ENCODE results near the gene VILL. TPM values are rescaled to one million over a fixed set of nuclear protein-coding genes. Genes with fewer than 3 reads are reported as not detected.

The VILL gene
- total RNA-seq, result 38.5 TPM

- DNase-seq (ENCODE audit: low read depth in 2 of 3, low spot score in 2 of 3), result no peak
Measured at GRCh38 chr3:37990527-37990926, at the start of gene VILL. VILL (plus strand) TSS chr3:37990786; CDS start chr3:37993673, 2,887 bp downstream.

GRCh38 chr3:37941608-37942508, 48.7 kb upstream of the VILL start:
- DNase-seq (ENCODE audit: low read depth in 2 of 3, low spot score in 2 of 3), result no peak

- DNase-seq (ENCODE audit: low read depth in 2 of 3, low spot score in 2 of 3), result no peak
Measured at GRCh38 chr3:37942646-37943045, 47.9 kb upstream of the VILL start.

GRCh38 chr3:37943126-37943525, 47.5 kb upstream of the VILL start:
- no peak for DNase-seq (ENCODE audit: low read depth in 2 of 3, low spot score in 2 of 3)

GRCh38 chr3:37943631-37944314, 46.8 kb upstream of the VILL start:
- DNase-seq (ENCODE audit: low read depth in 2 of 3, low spot score in 2 of 3), result no peak

GRCh38 chr3:37944391-37944842, 46.2 kb upstream of the VILL start:
- DNase-seq (ENCODE audit: low read depth in 2 of 3, low spot score in 2 of 3), result no peak

GRCh38 chr3:37945156-37945806, 45.3 kb upstream of the VILL start:
- no peak for DNase-seq (ENCODE audit: low read depth in 2 of 3, low spot score in 2 of 3)

- no peak for DNase-seq (ENCODE audit: low read depth in 2 of 3, low spot score in 2 of 3)
Measured at GRCh38 chr3:37945807-37946530, 44.6 kb upstream of the VILL start.

- no peak for DNase-seq (ENCODE audit: low read depth in 2 of 3, low spot score in 2 of 3)
Measured at GRCh38 chr3:37946531-37946889, 44.1 kb upstream of the VILL start.

GRCh38 chr3:37949866-37950265, 40.7 kb upstream of the VILL start:
- no peak for DNase-seq (ENCODE audit: low read depth in 2 of 3, low spot score in 2 of 3)

GRCh38 chr3:37952564-37952963, 38.0 kb upstream of the VILL start:
- no peak for DNase-seq (ENCODE audit: low read depth in 2 of 3, low spot score in 2 of 3)

GRCh38 chr3:37953226-37953625, 37.4 kb upstream of the VILL start:
- DNase-seq (ENCODE audit: low read depth in 2 of 3, low spot score in 2 of 3), result no peak

GRCh38 chr3:37953707-37954394, 36.7 kb upstream of the VILL start:
- DNase-seq (ENCODE audit: low read depth in 2 of 3, low spot score in 2 of 3), result no peak

GRCh38 chr3:37954881-37955280, 35.7 kb upstream of the VILL start:
- DNase-seq (ENCODE audit: low read depth in 2 of 3, low spot score in 2 of 3), result no peak

- no peak for DNase-seq (ENCODE audit: low read depth in 2 of 3, low spot score in 2 of 3)
Measured at GRCh38 chr3:37955918-37956707, 34.5 kb upstream of the VILL start.

GRCh38 chr3:37956723-37957538, 33.7 kb upstream of the VILL start:
- peak in 1 of 3 donors; percentile 37 for DNase-seq (ENCODE audit: low read depth in 2 of 3, low spot score in 2 of 3)

- no peak for DNase-seq (ENCODE audit: low read depth in 2 of 3, low spot score in 2 of 3)
Measured at GRCh38 chr3:37957539-37957936, 33.0 kb upstream of the VILL start.

GRCh38 chr3:37961622-37962431, 28.8 kb upstream of the VILL start:
- no peak for DNase-seq (ENCODE audit: low read depth in 2 of 3, low spot score in 2 of 3)
